Gastroesophageal sphincter (tissue), 4 donors: ENCODE data around the gene BDNF. TPM values are rescaled to one million over a fixed set of nuclear protein-coding genes. Genes with fewer than 3 reads are reported as not detected.

Source experiments
- ATAC-seq: fragments of 150-250 bp; one replicate; pipeline ENCODE4 v1.9.1; 2016; ENCODE audit warnings: mild to moderate bottlenecking, moderate library complexity
- H3K27ac ChIP-seq, 4 donors: fragments of 200-600 bp; sonication (generic) in 3 of 4; 1 replicate in 3 of 4; 2 replicates in 1 of 4; pipeline ENCODE4 v1.5.1; 2016 to 2019
- H3K27me3 ChIP-seq: fragments of 200-600 bp; sonication (generic); one replicate; pipeline ENCODE4 v1.5.1; 2019
- H3K36me3 ChIP-seq, 2 donors: fragments of 200-600 bp; sonication (generic); one replicate each; pipeline ENCODE4 v1.5.1; 2019; ENCODE audit warnings: control low read depth in 1 of 2
- H3K4me1 ChIP-seq, 3 donors: fragments of 200-600 bp; sonication (generic); 1 replicate in 2 of 3; 2 replicates in 1 of 3; pipeline ENCODE4 v1.5.1; 2016 to 2019; ENCODE audit warnings: control low read depth in 2 of 3
- H3K4me3 ChIP-seq, 2 donors: fragments of 200-600 bp; sonication (generic); one replicate each; pipeline ENCODE4 v1.5.1; 2019; ENCODE audit warnings: mild to moderate bottlenecking in 1 of 2, moderate library complexity in 1 of 2
- H3K9me3 ChIP-seq, 3 donors: fragments of 200-600 bp; sonication (generic); one replicate each; pipeline ENCODE4 v1.5.1; 2017 to 2019; ENCODE audit warnings: control low read depth in 2 of 3
- CTCF ChIP-seq, 4 experiments: fragments of 200-600 bp in 2 of 4; fragments of 450-650 bp in 2 of 4; sonication (generic) in 1 of 4; IDR thresholded peaks; one replicate each; pipeline ENCODE4 v1.5.1; 2017 to 2019; ENCODE audit warnings: antibody characterized with exemption in 4 of 4, mild to moderate bottlenecking in 2 of 4, moderate library complexity in 2 of 4
- EP300 ChIP-seq: sonication (generic); formaldehyde crosslinking; IDR thresholded peaks from one replicate; pipeline ENCODE4 v1.6.1; 2017; ENCODE audit warnings: antibody characterized with exemption, mild to moderate bottlenecking
- POLR2A ChIP-seq, 2 donors: fragments of 450-650 bp; IDR thresholded peaks; one replicate each; pipeline ENCODE4 v1.6.1; 2017; ENCODE audit warnings: antibody characterized with exemption in 2 of 2, mild to moderate bottlenecking in 2 of 2, moderate library complexity in 1 of 2
- POLR2AphosphoS5 ChIP-seq: sonication (generic); formaldehyde crosslinking; IDR thresholded peaks from one replicate; pipeline ENCODE4 v1.6.1; 2017; ENCODE audit warnings: antibody characterized with exemption
- WGBS, 2 donors: methylation state at CpG; one replicate each; pipeline ENCODE4 v1.1.5; 2018; ENCODE audit warnings: low coverage in 1 of 2; 5-methylcytosine and 5-hydroxymethylcytosine counted together
- total RNA-seq, 4 donors: library from RNA; depleted of rRNA; stranded (reverse); fragments of >200 nt; gene quantifications; one replicate each; pipeline ENCODE4 v1.1.0, GENCODE V29; 2016

Gene BDNF
- total RNA-seq, 4 donors from 2014 or later: 0.31 to 0.62 (median 0.37) TPM; not detected in 1

- peaks cover 0 to 4% (median 0%) of the 10 kb centered on the region in 3 donors for H3K9me3 ChIP-seq
- H3K4me1 ChIP-seq: peaks cover 0 to 34% (median 21%) of the 10 kb centered on the region in 3 donors
- no peak for ATAC-seq
- H3K36me3 ChIP-seq: no peaks in the 10 kb centered on the region
- TF ChIP-seq CTCF (IDR thresholded peaks at IDR 0.05) (no peak), EP300 (no peak), POLR2A (IDR thresholded peaks at IDR 0.05) (no peak), POLR2AphosphoS5 (no peak)
- WGBS, 2 donors: 100% methylated on average over 1 of the region's 1 CpG; no CpG with 5 or more reads in 1 of the 2 donors
- peaks cover 72% of the 10 kb centered on the region for H3K27me3 ChIP-seq
- no peak overlapping the region for H3K4me3 ChIP-seq
- H3K27ac ChIP-seq: no peak overlapping the region
Observed at GRCh38 chr11:27723687-27724086, 23.4 kb upstream of the BDNF start.

DNA sequence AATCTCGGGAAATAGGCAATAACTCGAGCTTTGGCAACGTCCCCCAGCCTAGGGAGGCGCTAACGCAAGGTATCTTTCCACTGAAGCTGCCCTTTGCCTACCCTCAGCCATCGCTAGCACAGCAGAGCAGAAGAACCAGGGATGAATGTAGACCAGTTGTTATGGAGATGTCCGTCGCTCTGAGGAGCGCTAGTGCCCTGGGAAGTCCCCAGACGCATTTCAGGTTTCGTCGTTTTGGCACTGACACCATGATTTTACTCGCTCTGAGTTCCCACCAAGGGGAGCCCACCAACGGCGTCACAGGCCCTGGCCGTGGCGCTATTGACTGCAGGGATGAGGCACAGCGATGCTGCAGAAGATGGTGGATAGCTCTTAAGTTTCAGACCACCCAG is 22.7 kb upstream of the BDNF start:
- peak overlapping the region in 1 of 2 donors; percentile 45 for H3K4me3 ChIP-seq
- WGBS, 2 donors: 1 to 3% methylated on average over 10 to 13 of the region's 18 CpGs
- ATAC-seq: no peak
- no peak overlapping the region for H3K27ac ChIP-seq
- TF ChIP-seq EP300: no peak
- no peak for TF ChIP-seq POLR2A (IDR thresholded peaks at IDR 0.05)
- no peak for TF ChIP-seq CTCF (IDR thresholded peaks at IDR 0.05)
- no peak for TF ChIP-seq POLR2AphosphoS5
- peaks cover 0 to 4% (median 0%) of the 10 kb centered on the region in 3 donors for H3K9me3 ChIP-seq
- peaks cover 79% of the 10 kb centered on the region for H3K27me3 ChIP-seq
- H3K4me1 ChIP-seq: peaks cover 0 to 41% (median 24%) of the 10 kb centered on the region in 3 donors
- H3K36me3 ChIP-seq: no peaks in the 10 kb centered on the region

DNA sequence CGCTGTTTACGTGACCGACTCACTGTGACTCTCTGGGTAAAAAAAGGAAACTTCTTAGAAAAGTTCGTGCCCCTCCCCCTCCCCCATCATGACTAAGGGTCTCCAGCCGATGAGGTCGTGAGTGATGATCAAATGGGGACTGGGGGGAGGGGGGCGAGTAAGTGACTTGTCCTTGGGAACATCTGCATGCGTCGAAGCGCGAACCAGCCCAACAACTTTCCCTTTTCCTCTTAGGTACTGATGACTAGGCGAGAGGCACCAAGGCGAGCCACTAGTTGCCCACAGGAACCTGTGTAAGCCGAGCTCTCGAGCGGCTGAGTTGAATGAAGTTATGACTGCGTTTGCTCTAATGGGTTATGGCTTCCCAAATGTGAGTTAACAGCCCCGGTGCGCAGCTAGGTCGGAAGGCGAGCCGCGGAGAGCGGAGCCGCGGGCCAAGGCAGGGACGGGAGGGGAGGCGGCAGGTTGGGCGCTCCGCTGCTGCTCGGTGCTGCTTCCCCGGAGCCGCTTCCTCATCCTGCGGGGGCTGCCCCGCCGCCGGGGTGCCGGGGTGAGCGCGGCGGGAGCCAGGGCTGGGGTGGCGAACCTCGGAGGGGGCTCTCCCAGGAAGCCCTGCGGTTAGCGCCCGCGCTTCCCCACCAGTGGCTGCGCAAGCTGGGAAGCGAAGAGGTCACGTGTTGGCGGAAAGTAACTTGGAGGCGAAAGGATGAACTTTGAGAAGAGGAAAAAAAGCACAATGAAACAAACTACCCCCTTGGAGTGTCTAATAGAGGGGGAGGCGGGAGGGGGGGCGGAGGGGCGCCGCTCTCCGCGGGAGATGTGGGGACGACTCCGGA is 22.1 kb upstream of the BDNF start:
- Histone ChIP-seq H3K9me3 (peaks cover 0 to 4% (median 0%) of the 10 kb centered on the region in 3 donors), H3K27ac (no peak overlapping the region), H3K27me3 (peaks cover 85% of the 10 kb centered on the region), H3K4me1 (peaks cover 0 to 43% (median 24%) of the 10 kb centered on the region in 3 donors), H3K4me3 (peak overlapping the region in 1 of 2 donors; percentile 45), H3K36me3 (no peaks in the 10 kb centered on the region)
- TF ChIP-seq EP300: no peak
- no peak for TF ChIP-seq CTCF (IDR thresholded peaks at IDR 0.05)
- TF ChIP-seq POLR2AphosphoS5: no peak
- TF ChIP-seq POLR2A (IDR thresholded peaks at IDR 0.05): no peak
- no peak for ATAC-seq
- 0% methylated on average over 4 to 6 of the region's 60 CpGs for WGBS, 2 donors

- no peak for ATAC-seq
- Histone ChIP-seq H3K27me3 (peaks cover 94% of the 10 kb centered on the region), H3K9me3 (peaks cover 0 to 4% (median 0%) of the 10 kb centered on the region in 3 donors), H3K36me3 (no peaks in the 10 kb centered on the region), H3K27ac (no peak overlapping the region), H3K4me1 (peaks cover 0 to 43% (median 24%) of the 10 kb centered on the region in 3 donors), H3K4me3 (peak overlapping the region in 1 of 2 donors; percentile 45)
- WGBS, 2 donors: 1 to 4% methylated on average over 7 to 26 of the region's 37 CpGs
- no peak for TF ChIP-seq EP300
- no peak for TF ChIP-seq POLR2AphosphoS5
- TF ChIP-seq CTCF (IDR thresholded peaks at IDR 0.05): no peak
- no peak for TF ChIP-seq POLR2A (IDR thresholded peaks at IDR 0.05)
Observed at GRCh38 chr11:27721264-27722116, 21.2 kb upstream of the BDNF start.
